Endometrial microvascular endothelial cells (primary cell): ENCODE measurements around the gene STRN3. TPM values are rescaled to one million over a fixed set of nuclear protein-coding genes. Genes with fewer than 3 reads are reported as not detected.

Experiments
- in situ Hi-C: cut with HindIII; loops from 2 replicates; pipeline ENCODE4 v1.10.0; 2017; ENCODE audit warnings: low sequenced_read_pairs, low pct_unique_long_range_greater_than_20kb; ENCODE audit errors: inconsistent ontology term
- total RNA-seq: library from RNA; depleted of rRNA; stranded (reverse); fragments of >200 nt; gene quantifications from one replicate; pipeline ENCODE4 v1.2.3, GENCODE V29; 2015; ENCODE audit errors: inconsistent ontology term

STRN3 gene
- total RNA-seq, 1 donor from 2014 or later = 39.6 TPM

GRCh38 chr14:30854492-30854891 lies 171.7 kb downstream of the STRN3 start:
- in situ Hi-C loops = no loop called here

- in situ Hi-C loops = no loop called here
Observed at GRCh38 chr14:30853946-30854345, 172.2 kb downstream of the STRN3 start.

- in situ Hi-C loops = no loop called here
Observed at GRCh38 chr14:30849983-30850382, 176.2 kb downstream of the STRN3 start.

- in situ Hi-C loops = no loop called here
Observed at GRCh38 chr14:30849354-30849753, 176.8 kb downstream of the STRN3 start.

GRCh38 chr14:30848449-30849240 lies 177.5 kb downstream of the STRN3 start:
- in situ Hi-C loops = no loop called here

Other genes with a start within 250 kb of the STRN3 start
- not detected for gene COCH, start 151.8 kb downstream of the STRN3 start, total RNA-seq
- 18.8 TPM for gene AP4S1, start 730 bp downstream of the STRN3 start, total RNA-seq
- 119 TPM for gene HECTD1, start 181.4 kb upstream of the STRN3 start, total RNA-seq